Liver (tissue), 3 donors: ENCODE measurements around the gene KIF7.

Experiments
- ATF3 ChIP-seq: IDR thresholded peaks from 2 replicates; pipeline ENCODE4 v1.6.1; 2016; ENCODE audit warnings: antibody characterized with exemption
- CTCF ChIP-seq: fragments of 150-350 bp; IDR thresholded peaks from 2 replicates; pipeline ENCODE4 v1.5.1; 2017; ENCODE audit warnings: improper control_type of control experiment, low read depth, low read length; ENCODE audit not compliant: missing input control
- SP1 ChIP-seq: IDR thresholded peaks from 2 replicates; pipeline ENCODE4 v1.6.1; 2018; ENCODE audit warnings: antibody characterized with exemption, mild to moderate bottlenecking
- YY1 ChIP-seq: IDR thresholded peaks from 2 replicates; pipeline ENCODE4 v1.6.1; 2016; ENCODE audit warnings: antibody characterized with exemption, mild to moderate bottlenecking
- donor health status: healthy.
- donor health status: healthy.

GRCh38 chr15:89674526-89674925 is 19.3 kb upstream of the KIF7 start:
- TF ChIP-seq YY1 (peak; percentile 98), CTCF (peak; percentile 27), SP1 (peak; percentile 93), ATF3 (peak; percentile 85)
